ENCODE data around the gene CYCS. TPM values are rescaled to one million over a fixed set of nuclear protein-coding genes. Genes with fewer than 3 reads are reported as not detected.

Gene CYCS
- total and polyA plus RNA-seq, 10 of the 15 experiments (the other 5 are each of a cell fraction or from before 2014, with no cell fraction given) = 113 to 952 (median 356) TPM

- H3K4me2 ChIP-seq (ENCODE audit: control insufficient read depth, insufficient read depth) = no peak overlapping the region
- SMC1A ChIA-PET (ENCODE audit: uncharacterized antibody, unreplicated experiment) = interaction anchor here (1.0 kb wide), 1 partner anchor 267 kb away, joined by 5 read pairs; no protein-coding TSS in a partner anchor
- no peak overlapping the region for H3K27ac ChIP-seq (ENCODE audit: control insufficient read depth, insufficient read depth)
- TF ChIP-seq, protein P1, sequence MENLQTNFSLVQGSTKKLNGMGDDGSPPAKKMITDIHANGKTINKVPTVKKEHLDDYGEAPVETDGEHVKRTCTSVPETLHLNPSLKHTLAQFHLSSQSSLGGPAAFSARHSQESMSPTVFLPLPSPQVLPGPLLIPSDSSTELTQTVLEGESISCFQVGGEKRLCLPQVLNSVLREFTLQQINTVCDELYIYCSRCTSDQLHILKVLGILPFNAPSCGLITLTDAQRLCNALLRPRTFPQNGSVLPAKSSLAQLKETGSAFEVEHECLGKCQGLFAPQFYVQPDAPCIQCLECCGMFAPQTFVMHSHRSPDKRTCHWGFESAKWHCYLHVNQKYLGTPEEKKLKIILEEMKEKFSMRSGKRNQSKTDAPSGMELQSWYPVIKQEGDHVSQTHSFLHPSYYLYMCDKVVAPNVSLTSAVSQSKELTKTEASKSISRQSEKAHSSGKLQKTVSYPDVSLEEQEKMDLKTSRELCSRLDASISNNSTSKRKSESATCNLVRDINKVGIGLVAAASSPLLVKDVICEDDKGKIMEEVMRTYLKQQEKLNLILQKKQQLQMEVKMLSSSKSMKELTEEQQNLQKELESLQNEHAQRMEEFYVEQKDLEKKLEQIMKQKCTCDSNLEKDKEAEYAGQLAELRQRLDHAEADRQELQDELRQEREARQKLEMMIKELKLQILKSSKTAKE (IDR thresholded peaks at IDR 0.05; ENCODE audit: low read depth, poor library complexity, severe bottlenecking) = no peak
- TF ChIP-seq SUZ12 (IDR thresholded peaks at IDR 0.05; ENCODE audit: unreplicated experiment) (no peak), KLF5 (IDR thresholded peaks at IDR 0.05; ENCODE audit: partially characterized antibody) (no peak), IKZF1 (conservative IDR thresholded peaks at IDR 0.05) (peak; percentile 68; the same call in 1 of the 2 replicates), RFX5 (IDR thresholded peaks at IDR 0.05; ENCODE audit: low read depth, low read length) (no peak), POLR2AphosphoS2 (IDR thresholded peaks at IDR 0.05; ENCODE audit: low read depth, low read length) (no peak), POLR2AphosphoS5 (IDR thresholded peaks at IDR 0.05; ENCODE audit: low read length) (no peak), KDM1A (IDR thresholded peaks at IDR 0.05; ENCODE audit: borderline replicate concordance) (no peak), TBL1XR1 (IDR thresholded peaks at IDR 0.05; ENCODE audit: low read depth, low read length) (no peak), BHLHE40 (IDR thresholded peaks at IDR 0.05; ENCODE audit: borderline replicate concordance in 1 of 2, low read depth in 2 of 2, low read length in 1 of 2) (peak; percentile 16 to 75; a peak in 2 of 4 replicates)
- TF ChIP-seq, protein P2, sequence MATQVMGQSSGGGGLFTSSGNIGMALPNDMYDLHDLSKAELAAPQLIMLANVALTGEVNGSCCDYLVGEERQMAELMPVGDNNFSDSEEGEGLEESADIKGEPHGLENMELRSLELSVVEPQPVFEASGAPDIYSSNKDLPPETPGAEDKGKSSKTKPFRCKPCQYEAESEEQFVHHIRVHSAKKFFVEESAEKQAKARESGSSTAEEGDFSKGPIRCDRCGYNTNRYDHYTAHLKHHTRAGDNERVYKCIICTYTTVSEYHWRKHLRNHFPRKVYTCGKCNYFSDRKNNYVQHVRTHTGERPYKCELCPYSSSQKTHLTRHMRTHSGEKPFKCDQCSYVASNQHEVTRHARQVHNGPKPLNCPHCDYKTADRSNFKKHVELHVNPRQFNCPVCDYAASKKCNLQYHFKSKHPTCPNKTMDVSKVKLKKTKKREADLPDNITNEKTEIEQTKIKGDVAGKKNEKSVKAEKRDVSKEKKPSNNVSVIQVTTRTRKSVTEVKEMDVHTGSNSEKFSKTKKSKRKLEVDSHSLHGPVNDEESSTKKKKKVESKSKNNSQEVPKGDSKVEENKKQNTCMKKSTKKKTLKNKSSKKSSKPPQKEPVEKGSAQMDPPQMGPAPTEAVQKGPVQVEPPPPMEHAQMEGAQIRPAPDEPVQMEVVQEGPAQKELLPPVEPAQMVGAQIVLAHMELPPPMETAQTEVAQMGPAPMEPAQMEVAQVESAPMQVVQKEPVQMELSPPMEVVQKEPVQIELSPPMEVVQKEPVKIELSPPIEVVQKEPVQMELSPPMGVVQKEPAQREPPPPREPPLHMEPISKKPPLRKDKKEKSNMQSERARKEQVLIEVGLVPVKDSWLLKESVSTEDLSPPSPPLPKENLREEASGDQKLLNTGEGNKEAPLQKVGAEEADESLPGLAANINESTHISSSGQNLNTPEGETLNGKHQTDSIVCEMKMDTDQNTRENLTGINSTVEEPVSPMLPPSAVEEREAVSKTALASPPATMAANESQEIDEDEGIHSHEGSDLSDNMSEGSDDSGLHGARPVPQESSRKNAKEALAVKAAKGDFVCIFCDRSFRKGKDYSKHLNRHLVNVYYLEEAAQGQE (IDR thresholded peaks at IDR 0.05; ENCODE audit: low read depth, low read length) = no peak
- TF ChIP-seq, protein P3, sequence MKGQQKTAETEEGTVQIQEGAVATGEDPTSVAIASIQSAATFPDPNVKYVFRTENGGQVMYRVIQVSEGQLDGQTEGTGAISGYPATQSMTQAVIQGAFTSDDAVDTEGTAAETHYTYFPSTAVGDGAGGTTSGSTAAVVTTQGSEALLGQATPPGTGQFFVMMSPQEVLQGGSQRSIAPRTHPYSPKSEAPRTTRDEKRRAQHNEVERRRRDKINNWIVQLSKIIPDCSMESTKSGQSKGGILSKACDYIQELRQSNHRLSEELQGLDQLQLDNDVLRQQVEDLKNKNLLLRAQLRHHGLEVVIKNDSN (IDR thresholded peaks at IDR 0.05; ENCODE audit: borderline replicate concordance, extremely low read length, insufficient read depth, low read depth, low read length) = no peak
- TF ChIP-seq, protein P4, sequence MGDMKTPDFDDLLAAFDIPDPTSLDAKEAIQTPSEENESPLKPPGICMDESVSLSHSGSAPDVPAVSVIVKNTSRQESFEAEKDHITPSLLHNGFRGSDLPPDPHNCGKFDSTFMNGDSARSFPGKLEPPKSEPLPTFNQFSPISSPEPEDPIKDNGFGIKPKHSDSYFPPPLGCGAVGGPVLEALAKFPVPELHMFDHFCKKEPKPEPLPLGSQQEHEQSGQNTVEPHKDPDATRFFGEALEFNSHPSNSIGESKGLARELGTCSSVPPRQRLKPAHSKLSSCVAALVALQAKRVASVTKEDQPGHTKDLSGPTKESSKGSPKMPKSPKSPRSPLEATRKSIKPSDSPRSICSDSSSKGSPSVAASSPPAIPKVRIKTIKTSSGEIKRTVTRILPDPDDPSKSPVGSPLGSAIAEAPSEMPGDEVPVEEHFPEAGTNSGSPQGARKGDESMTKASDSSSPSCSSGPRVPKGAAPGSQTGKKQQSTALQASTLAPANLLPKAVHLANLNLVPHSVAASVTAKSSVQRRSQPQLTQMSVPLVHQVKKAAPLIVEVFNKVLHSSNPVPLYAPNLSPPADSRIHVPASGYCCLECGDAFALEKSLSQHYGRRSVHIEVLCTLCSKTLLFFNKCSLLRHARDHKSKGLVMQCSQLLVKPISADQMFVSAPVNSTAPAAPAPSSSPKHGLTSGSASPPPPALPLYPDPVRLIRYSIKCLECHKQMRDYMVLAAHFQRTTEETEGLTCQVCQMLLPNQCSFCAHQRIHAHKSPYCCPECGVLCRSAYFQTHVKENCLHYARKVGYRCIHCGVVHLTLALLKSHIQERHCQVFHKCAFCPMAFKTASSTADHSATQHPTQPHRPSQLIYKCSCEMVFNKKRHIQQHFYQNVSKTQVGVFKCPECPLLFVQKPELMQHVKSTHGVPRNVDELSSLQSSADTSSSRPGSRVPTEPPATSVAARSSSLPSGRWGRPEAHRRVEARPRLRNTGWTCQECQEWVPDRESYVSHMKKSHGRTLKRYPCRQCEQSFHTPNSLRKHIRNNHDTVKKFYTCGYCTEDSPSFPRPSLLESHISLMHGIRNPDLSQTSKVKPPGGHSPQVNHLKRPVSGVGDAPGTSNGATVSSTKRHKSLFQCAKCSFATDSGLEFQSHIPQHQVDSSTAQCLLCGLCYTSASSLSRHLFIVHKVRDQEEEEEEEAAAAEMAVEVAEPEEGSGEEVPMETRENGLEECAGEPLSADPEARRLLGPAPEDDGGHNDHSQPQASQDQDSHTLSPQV (IDR thresholded peaks at IDR 0.05) = no peak
These were observed 37.2 kb downstream of the CYCS start for GRCh38 chr7:25087855-25088254.

More at GRCh38 chr7:25087855-25088254, 37.2 kb downstream of the CYCS start:
- peak; percentile 97 for ATAC-seq
- Histone ChIP-seq H3K79me2 (ENCODE audit: control insufficient read depth, insufficient read depth, low read length) (no peaks in the 10 kb centered on the region), H3K9ac (ENCODE audit: control insufficient read depth, insufficient read depth, low read length) (no peak overlapping the region), H3K4me1 (ENCODE audit: control insufficient read depth, insufficient read depth, low read length) (peaks cover 10% of the 10 kb centered on the region; the same call in 1 of the 2 replicates), H4K20me1 (ENCODE audit: control insufficient read depth, insufficient read depth) (no peaks in the 10 kb centered on the region), H2AFZ (ENCODE audit: control insufficient read depth, low read depth, low read length) (no peak overlapping the region), H3K27me3 (replicated peaks in 1 of 2; ENCODE audit: control insufficient read depth in 2 of 2, insufficient read depth in 2 of 2, low read length in 1 of 2) (no peaks in the 10 kb centered on the region), H3K4me3 (no peak overlapping the region), H3K36me3 (ENCODE audit: control insufficient read depth in 2 of 2, insufficient read depth in 2 of 2, low read length in 1 of 2) (no peaks in the 10 kb centered on the region), H3K9me3 (replicated peaks; ENCODE audit: control insufficient read depth, insufficient read depth, low read length) (no peaks in the 10 kb centered on the region; the same call in 2 of the 3 replicates)
- in situ Hi-C loops (cut with MboI) (no loop called here), intact Hi-C loops (cut with micrococcal nuclease; ENCODE audit: unreplicated experiment) (no loop called here)
- ChIA-PET RAD21 (ENCODE audit: unreplicated experiment) (no interaction called here), CTCF (interaction anchor here (1.0 to 9.1 kb wide), 3 partner anchors 13 to 276 kb away, joined by 3 to 290 read pairs (median 55); no protein-coding TSS in a partner anchor), POLR2A (no interaction called here)
- WGBS (ENCODE audit: insufficient coverage, insufficient replicate concordance, low lambda C conversion rate, missing lambda C conversion rate) = 4% methylated on average over 2 of the region's 2 CpGs
- no TSS peak for BruUV-seq (replicated peaks)
- DNase-seq (ENCODE audit: low read depth, low spot score) = peak; percentile 49
- FAIRE-seq = peak; percentile 47
